HepG2 (cell line): ENCODE measurements around the gene C6orf136. TPM values are rescaled to one million over a fixed set of nuclear protein-coding genes. Genes with fewer than 3 reads are reported as not detected.

Experiments used
- BRD4 ChIP-seq: sonication (generic); formaldehyde crosslinking; IDR thresholded peaks from 2 replicates; pipeline ENCODE4 v1.4.0; 2020; ENCODE audit warnings: missing genetic modification reagents
- GFI1 ChIP-seq: sonication (generic); formaldehyde crosslinking; IDR thresholded peaks from 2 replicates; pipeline ENCODE4 v1.5.0; 2020; ENCODE audit warnings: missing genetic modification reagents, mild to moderate bottlenecking, borderline replicate concordance
- GTF2F1 ChIP-seq: fragments of 150-350 bp; IDR thresholded peaks from 2 replicates; pipeline ENCODE4 v1.6.1; 2014; ENCODE audit warnings: low read length
- HOXA9 ChIP-seq: sonication (generic); formaldehyde crosslinking; IDR thresholded peaks from 2 replicates; pipeline ENCODE4 v1.8.1; 2022; ENCODE audit warnings: missing genetic modification reagents, mild to moderate bottlenecking, moderate library complexity, borderline replicate concordance
- MIER2 ChIP-seq: IDR thresholded peaks from 2 replicates; pipeline ENCODE4 v1.6.1; 2016; ENCODE audit warnings: missing biosample characterization, missing genetic modification reagents
- MTF1 ChIP-seq: sonication (generic); formaldehyde crosslinking; IDR thresholded peaks from 2 replicates; pipeline ENCODE4 v1.5.0; 2020; ENCODE audit warnings: missing genetic modification reagents
- NFE2L2 ChIP-seq: fragments of 150-350 bp; IDR thresholded peaks from 2 replicates; pipeline ENCODE4 v1.6.1; 2014; ENCODE audit warnings: low read length
- PLRG1 ChIP-seq: fragments of 450-650 bp; conservative IDR thresholded peaks from 2 replicates; pipeline ENCODE4 v1.6.1; 2016
- PTBP1 ChIP-seq: fragments of 200-400 bp; formaldehyde crosslinking; IDR thresholded peaks from 2 replicates; pipeline ENCODE4 v1.6.1; 2018; ENCODE audit warnings: low read length, low read depth; ENCODE audit not compliant: poor library complexity, severe bottlenecking
- RORA ChIP-seq: sonication (generic); formaldehyde crosslinking; IDR thresholded peaks from 2 replicates; pipeline ENCODE4 v1.5.0; 2020; ENCODE audit warnings: mild to moderate bottlenecking, missing genetic modification reagents, moderate library complexity
- THYN1 ChIP-seq: sonication (generic); formaldehyde crosslinking; IDR thresholded peaks from 2 replicates; pipeline ENCODE4 v1.8.1; 2023; ENCODE audit warnings: low read depth, mild to moderate bottlenecking, moderate library complexity, missing genetic modification reagents, borderline replicate concordance
- ZNF24 ChIP-seq: fragments of 450-650 bp; IDR thresholded peaks from 2 replicates; pipeline ENCODE4 v1.6.1; 2017; ENCODE audit warnings: antibody characterized with exemption, mild to moderate bottlenecking
- ZNF282 ChIP-seq: fragments of 450-650 bp; IDR thresholded peaks from 2 replicates; pipeline ENCODE4 v1.6.1; 2018; ENCODE audit not compliant: partially characterized antibody
- ZNF790 ChIP-seq: sonication (generic); formaldehyde crosslinking; IDR thresholded peaks from 2 replicates; pipeline ENCODE4 v1.8.0; 2022; ENCODE audit warnings: missing genetic modification reagents, mild to moderate bottlenecking, borderline replicate concordance
- ZNF792 ChIP-seq: IDR thresholded peaks from 2 replicates; pipeline ENCODE4 v1.6.1; 2016
- polyA plus RNA-seq, 8 experiments: library from polyadenylated mRNA; depleted of rRNA in 3 of 8; stranded (reverse) in 7 of 8; unstranded in 1 of 8; fragments of >200 nt; fragmentation: Illumina TruSeq in 4 of 8; extraction: Trizol in 4 of 8; gene quantifications; 2 replicates each; pipeline versions ENCODE4 v1.2.1 to v1.2.3, GENCODE V29; 2011 to 2016; ENCODE audit warnings: low read depth in 4 of 8, missing spikeins in 1 of 8, mixed read lengths in 1 of 8; ENCODE audit not compliant: insufficient read depth in 1 of 8
- total RNA-seq, 5 experiments: library from RNA; depleted of rRNA; stranded (reverse); fragments of >200 nt; fragmentation: Illumina TruSeq; extraction: Trizol; gene quantifications; 2 replicates each; pipeline ENCODE4 v1.2.3, GENCODE V29; 2016; ENCODE audit warnings: low read depth in 1 of 5
- TF ChIP-seq, protein P1 (sequence below): sonication (generic); formaldehyde crosslinking; IDR thresholded peaks from 2 replicates; pipeline ENCODE4 v1.4.0; 2020; ENCODE audit warnings: missing genetic modification reagents
- TF ChIP-seq, protein P2 (sequence below): sonication (generic); formaldehyde crosslinking; IDR thresholded peaks from 2 replicates; pipeline ENCODE4 v1.5.0; 2020; ENCODE audit warnings: mild to moderate bottlenecking, missing genetic modification reagents, moderate library complexity
- TF ChIP-seq, protein P3 (sequence below): sonication (generic); formaldehyde crosslinking; IDR thresholded peaks from 2 replicates; pipeline ENCODE4 v1.8.0; 2022; ENCODE audit warnings: mild to moderate bottlenecking, missing genetic modification reagents; ENCODE audit not compliant: insufficient replicate concordance
- TF ChIP-seq, protein P4 (sequence below): sonication (generic); formaldehyde crosslinking; conservative IDR thresholded peaks from 2 replicates; pipeline ENCODE4 v1.5.0; 2020; ENCODE audit warnings: missing genetic modification reagents
- TF ChIP-seq, protein P5 (sequence below): sonication (generic); formaldehyde crosslinking; IDR thresholded peaks from 2 replicates; pipeline ENCODE4 v1.5.1; 2020; ENCODE audit warnings: missing genetic modification reagents, mild to moderate bottlenecking, borderline replicate concordance
- TF ChIP-seq, protein P6 (sequence below): sonication (generic); formaldehyde crosslinking; IDR thresholded peaks from 2 replicates; pipeline ENCODE4 v1.4.0; 2020; ENCODE audit warnings: mild to moderate bottlenecking, missing genetic modification reagents

Gene C6orf136
- total and polyA plus RNA-seq, 2 of the 13 experiments (the other 11 are each of a cell fraction or from before 2014, with no cell fraction given), result 12.0 to 26.2 TPM

DNA sequence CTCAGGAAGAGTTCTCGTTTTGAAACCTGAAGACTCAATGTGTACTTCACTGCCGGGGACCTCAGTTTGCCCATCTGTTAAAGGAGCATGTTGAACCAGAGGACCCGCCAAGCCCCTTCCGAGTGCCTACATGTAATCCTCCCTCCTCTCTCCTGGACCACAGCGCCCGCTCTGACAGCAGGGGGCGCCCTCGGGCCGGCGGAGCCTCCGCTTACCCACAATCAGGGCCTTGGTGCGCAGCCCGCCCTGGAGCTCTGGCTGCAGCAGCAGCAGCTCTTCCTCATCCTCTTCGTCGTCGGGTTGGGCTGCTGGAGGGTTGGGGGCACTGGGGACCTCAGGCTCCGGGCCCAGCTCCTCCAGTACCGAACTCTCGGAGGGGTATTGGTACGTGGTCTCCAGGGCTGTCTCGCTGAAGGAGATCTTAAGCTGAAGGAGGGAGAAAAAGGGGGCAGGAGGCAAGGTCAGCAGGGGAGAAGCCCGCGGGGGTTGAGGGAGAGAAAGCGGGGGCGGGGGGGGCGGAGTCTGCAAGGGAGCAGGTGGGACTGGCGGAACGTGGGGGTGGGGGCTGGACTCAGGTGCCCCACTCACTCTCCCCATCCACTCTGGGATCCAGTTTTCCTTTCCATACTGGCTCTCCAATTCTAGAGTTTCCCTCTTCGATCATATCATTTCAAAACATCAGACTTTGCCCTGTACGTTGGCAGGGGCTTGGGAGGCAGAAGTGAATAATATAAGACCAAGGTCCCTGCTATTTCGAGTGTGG is 32.2 kb downstream of the C6orf136 start (continued):
- TF ChIP-seq, protein P1, sequence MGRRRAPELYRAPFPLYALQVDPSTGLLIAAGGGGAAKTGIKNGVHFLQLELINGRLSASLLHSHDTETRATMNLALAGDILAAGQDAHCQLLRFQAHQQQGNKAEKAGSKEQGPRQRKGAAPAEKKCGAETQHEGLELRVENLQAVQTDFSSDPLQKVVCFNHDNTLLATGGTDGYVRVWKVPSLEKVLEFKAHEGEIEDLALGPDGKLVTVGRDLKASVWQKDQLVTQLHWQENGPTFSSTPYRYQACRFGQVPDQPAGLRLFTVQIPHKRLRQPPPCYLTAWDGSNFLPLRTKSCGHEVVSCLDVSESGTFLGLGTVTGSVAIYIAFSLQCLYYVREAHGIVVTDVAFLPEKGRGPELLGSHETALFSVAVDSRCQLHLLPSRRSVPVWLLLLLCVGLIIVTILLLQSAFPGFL, result no peak
- TF ChIP-seq ZNF24, result 0 out of 2 replicates have a peak, but pooled peaks have one; percentile 36
- TF ChIP-seq NFE2L2, result no peak
- TF ChIP-seq PLRG1, result no peak
- TF ChIP-seq PTBP1, result no peak
- TF ChIP-seq RORA (CRISPR knock-in tag), result no peak
- peak; percentile 42; the same call in 1 of the 2 replicates for TF ChIP-seq ZNF792 (CRISPR knock-in tag)
- TF ChIP-seq, protein P2, sequence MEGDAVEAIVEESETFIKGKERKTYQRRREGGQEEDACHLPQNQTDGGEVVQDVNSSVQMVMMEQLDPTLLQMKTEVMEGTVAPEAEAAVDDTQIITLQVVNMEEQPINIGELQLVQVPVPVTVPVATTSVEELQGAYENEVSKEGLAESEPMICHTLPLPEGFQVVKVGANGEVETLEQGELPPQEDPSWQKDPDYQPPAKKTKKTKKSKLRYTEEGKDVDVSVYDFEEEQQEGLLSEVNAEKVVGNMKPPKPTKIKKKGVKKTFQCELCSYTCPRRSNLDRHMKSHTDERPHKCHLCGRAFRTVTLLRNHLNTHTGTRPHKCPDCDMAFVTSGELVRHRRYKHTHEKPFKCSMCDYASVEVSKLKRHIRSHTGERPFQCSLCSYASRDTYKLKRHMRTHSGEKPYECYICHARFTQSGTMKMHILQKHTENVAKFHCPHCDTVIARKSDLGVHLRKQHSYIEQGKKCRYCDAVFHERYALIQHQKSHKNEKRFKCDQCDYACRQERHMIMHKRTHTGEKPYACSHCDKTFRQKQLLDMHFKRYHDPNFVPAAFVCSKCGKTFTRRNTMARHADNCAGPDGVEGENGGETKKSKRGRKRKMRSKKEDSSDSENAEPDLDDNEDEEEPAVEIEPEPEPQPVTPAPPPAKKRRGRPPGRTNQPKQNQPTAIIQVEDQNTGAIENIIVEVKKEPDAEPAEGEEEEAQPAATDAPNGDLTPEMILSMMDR, result peak; percentile 100
- no peak for TF ChIP-seq BRD4 (CRISPR knock-in tag)
- TF ChIP-seq, protein P3, sequence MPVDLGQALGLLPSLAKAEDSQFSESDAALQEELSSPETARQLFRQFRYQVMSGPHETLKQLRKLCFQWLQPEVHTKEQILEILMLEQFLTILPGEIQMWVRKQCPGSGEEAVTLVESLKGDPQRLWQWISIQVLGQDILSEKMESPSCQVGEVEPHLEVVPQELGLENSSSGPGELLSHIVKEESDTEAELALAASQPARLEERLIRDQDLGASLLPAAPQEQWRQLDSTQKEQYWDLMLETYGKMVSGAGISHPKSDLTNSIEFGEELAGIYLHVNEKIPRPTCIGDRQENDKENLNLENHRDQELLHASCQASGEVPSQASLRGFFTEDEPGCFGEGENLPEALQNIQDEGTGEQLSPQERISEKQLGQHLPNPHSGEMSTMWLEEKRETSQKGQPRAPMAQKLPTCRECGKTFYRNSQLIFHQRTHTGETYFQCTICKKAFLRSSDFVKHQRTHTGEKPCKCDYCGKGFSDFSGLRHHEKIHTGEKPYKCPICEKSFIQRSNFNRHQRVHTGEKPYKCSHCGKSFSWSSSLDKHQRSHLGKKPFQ (CRISPR knock-in tag), result peak; percentile 55
- TF ChIP-seq MTF1, result no peak
- no peak for TF ChIP-seq HOXA9 (CRISPR knock-in tag)
- no peak for TF ChIP-seq GTF2F1
- TF ChIP-seq, protein P4, sequence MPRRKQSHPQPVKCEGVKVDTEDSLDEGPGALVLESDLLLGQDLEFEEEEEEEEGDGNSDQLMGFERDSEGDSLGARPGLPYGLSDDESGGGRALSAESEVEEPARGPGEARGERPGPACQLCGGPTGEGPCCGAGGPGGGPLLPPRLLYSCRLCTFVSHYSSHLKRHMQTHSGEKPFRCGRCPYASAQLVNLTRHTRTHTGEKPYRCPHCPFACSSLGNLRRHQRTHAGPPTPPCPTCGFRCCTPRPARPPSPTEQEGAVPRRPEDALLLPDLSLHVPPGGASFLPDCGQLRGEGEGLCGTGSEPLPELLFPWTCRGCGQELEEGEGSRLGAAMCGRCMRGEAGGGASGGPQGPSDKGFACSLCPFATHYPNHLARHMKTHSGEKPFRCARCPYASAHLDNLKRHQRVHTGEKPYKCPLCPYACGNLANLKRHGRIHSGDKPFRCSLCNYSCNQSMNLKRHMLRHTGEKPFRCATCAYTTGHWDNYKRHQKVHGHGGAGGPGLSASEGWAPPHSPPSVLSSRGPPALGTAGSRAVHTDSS (CRISPR knock-in tag), result no peak
- TF ChIP-seq THYN1 (CRISPR knock-in tag), result 0 out of 2 replicates have a peak, but pooled peaks have one; percentile 77
- no peak for TF ChIP-seq ZNF790
- TF ChIP-seq, protein P5, sequence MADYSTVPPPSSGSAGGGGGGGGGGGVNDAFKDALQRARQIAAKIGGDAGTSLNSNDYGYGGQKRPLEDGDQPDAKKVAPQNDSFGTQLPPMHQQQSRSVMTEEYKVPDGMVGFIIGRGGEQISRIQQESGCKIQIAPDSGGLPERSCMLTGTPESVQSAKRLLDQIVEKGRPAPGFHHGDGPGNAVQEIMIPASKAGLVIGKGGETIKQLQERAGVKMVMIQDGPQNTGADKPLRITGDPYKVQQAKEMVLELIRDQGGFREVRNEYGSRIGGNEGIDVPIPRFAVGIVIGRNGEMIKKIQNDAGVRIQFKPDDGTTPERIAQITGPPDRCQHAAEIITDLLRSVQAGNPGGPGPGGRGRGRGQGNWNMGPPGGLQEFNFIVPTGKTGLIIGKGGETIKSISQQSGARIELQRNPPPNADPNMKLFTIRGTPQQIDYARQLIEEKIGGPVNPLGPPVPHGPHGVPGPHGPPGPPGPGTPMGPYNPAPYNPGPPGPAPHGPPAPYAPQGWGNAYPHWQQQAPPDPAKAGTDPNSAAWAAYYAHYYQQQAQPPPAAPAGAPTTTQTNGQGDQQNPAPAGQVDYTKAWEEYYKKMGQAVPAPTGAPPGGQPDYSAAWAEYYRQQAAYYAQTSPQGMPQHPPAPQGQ, result no peak
- peak; percentile 63; the same call in 1 of the 2 replicates for TF ChIP-seq GFI1 (CRISPR knock-in tag)
- TF ChIP-seq ZNF282, result no peak
- TF ChIP-seq, protein P6, sequence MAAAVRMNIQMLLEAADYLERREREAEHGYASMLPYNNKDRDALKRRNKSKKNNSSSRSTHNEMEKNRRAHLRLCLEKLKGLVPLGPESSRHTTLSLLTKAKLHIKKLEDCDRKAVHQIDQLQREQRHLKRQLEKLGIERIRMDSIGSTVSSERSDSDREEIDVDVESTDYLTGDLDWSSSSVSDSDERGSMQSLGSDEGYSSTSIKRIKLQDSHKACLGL (CRISPR knock-in tag), result no peak
- TF ChIP-seq MIER2 (CRISPR knock-in tag), result peak; percentile 52; the same call in 1 of the 2 replicates
